DMS79 treated with DMSO at 0.1 percent for 48 hours (cell line): ENCODE data around the gene ZNF506.
"Not testable (repeated sequence)": the region's sequence is repeated elsewhere in the genome, so short reads cannot be mapped to it uniquely, and the experiment has no call there.

Experiments used
- DNase-seq: peaks from one replicate; lab custom pipeline; 2025; lab: John Stamatoyannopoulos, UW

ZNF506 gene

DNA sequence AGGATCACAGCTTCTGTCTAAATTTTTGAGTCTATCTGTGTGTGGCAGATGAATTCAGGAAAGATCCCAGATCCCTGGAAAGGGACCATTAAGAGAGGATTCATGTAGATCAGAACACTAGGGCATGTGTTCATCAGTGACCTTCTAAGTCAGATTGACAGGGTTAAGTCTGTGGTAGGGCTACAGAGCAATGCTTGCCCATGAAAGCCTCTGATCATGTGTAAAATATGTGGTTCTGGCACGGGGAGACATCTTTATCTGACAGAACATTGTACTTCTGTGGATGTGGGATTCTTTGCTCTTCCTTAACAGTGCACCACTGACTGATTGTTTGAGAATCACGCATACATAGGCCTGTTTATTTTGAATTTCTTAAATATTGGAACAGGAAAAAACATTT is 42.9 kb downstream of the ZNF506 start:
- DNase-seq = no peak

DNA sequence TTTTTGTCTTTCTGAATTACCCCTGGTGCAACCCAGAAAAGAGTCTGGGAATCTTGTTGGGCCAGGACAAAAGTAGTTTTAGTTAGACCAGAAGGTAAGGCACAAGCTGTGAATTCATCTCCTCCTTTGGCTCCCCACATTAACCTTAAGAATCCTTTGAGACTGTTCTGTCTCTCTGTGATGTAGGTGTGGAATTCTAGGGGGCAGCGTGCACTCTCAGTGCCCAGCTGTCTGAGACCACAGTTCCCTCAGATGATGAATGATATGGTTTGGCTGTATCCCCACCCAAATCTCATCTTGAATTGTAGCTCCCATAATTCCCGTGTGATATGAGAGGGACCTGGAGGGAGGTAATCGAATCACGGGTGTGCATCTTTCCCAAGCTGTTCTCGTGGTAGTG is 43.9 kb downstream of the ZNF506 start:
- no peak for DNase-seq

DNA sequence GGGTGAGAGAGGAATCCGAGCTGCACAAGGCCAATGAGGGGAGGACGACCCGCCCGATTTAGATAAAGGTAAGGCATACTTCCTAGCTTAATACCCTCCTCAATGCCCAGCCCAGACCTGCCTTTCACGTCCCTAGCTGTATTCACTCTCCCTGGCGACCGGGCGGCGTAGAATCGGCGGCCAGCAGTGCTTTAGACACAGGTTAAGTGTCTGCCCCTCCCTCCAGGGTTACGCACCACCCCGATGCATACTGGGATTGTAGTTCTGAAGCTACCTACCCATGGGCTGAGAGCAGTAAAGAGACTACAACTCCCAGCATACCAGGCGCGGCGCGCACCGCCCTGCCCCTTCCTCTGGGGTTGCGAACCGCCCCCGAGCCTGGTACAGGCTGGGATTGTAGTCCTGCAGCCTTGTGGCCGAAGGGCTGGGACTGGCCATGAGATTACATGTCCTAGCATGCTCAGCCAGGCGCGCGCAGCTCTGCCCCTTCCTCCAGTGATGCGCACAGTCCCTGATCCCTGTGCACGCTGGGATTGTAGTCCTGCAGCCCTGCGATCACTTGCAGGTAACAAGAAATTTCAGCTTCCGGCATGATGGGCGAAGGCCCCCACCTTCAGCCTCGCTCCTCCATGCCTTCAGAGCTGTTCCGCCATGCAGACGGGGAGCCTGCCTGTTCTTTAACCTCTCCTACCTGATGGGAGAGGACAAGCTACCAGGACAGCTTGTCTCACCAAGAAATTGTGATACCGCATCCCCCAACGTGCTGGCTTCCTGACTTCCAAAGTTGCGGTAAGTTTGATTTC is 45.1 kb downstream of the ZNF506 start:
- DNase-seq = peak; percentile 98

DNA sequence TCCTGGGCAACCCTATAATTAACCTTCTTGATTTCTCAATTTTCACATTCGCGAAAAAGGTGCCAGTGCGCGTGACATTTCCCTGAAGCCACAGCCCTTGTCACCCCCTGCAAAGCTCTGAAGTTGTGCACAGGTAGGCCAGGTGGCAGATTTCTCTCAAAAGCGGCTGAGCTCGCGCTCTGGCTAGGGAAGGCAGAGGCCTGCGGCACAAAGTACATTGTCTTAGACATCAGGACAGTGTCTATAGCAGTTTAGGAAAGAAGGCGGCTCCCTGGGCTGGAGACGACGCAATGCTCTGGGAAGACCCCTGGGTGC is 45.7 kb downstream of the ZNF506 start:
- no peak for DNase-seq

DNA sequence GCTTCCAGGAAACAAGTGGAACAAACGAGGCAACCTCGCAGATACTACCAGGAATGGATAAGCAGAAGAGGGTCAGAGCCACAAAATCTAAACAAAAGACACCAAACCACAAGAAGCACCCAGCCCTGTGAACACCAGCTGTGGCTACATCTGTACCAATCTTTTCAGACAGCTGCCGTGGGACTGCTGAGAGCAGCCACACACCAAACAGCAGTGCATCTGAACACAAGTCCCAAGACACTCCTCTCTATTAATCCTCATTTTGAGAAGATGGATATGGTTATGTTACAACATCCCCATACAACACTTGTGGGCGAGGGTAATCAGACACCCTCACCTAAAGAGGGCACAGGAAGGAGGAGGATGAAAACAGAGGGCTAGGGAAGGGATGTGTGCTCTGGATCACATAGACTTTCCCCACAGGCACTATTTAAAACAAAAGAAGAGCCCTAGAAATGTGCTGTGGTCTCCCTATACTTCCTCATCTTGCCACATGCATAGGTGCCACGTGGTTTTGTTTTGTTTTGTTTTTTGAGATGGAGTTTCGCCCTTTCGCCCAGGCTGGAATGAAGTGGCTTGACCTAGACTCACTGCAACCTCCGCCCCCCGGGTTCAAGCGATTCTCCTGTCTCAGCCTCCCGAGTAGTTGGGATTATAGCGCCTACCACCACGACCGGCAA is 47.1 kb downstream of the ZNF506 start:
- DNase-seq = no peak

DNA sequence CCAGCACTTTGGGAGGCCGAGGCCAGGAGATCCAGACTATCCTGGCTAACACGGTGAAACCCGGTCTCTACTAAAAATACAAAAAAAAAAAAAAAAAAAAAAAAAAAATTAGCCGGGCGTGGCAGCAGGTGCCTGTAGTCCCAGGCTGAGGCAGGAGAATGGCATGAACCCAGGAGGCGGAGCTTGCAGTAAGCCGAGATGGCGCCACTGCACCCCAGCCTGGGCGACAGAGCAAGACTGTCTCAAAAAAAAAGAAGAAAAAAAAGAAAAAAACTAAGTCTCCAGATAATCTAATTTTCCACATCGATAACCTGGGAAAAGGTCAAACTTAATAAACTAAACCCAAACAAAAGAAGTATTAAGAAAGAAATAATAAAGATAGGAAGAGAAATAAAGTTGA is 49.6 kb downstream of the ZNF506 start:
- DNase-seq = not testable (repeated sequence)

DNA sequence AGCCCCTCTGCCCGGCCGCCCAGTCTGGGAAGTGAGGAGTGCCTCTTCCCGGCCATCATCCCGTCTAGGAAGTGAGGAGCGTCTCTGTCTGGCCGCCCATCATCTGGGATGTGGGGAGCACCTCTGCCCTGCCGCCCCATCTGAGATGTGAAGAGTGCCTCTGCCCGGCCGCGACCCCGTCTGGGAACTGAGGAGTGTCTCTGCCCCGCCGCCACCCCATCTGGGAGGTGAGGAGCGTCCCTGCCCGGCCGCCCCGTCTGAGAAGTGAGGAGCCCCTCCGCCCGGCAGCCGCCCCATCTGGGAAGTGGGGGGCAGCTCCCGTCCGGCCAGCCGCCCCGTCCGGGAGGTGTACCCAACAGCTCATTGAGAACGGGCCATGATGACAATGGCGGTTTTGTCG is 51.6 kb downstream of the ZNF506 start:
- DNase-seq = not testable (repeated sequence)

DNA sequence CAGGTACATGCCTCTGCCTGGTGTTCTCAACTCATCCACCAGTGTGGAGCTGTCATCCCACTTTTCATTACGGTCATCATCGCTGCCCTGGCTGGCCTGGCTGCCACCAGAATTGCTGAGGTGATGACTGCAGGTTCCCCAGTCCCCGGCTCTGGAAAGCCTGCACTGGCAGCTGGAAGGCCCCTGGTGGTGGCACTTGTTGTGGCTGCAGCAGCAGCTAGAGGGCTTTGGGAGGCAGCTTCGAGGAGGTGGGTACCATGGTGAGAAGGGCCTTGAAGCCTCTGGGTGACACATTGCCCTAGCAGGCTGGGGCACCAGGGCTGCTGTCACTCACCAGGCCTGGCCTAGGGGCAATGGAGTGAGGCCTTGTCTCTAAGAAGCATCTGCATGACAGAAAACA is 63.4 kb downstream of the ZNF506 start:
- no peak for DNase-seq

DNA sequence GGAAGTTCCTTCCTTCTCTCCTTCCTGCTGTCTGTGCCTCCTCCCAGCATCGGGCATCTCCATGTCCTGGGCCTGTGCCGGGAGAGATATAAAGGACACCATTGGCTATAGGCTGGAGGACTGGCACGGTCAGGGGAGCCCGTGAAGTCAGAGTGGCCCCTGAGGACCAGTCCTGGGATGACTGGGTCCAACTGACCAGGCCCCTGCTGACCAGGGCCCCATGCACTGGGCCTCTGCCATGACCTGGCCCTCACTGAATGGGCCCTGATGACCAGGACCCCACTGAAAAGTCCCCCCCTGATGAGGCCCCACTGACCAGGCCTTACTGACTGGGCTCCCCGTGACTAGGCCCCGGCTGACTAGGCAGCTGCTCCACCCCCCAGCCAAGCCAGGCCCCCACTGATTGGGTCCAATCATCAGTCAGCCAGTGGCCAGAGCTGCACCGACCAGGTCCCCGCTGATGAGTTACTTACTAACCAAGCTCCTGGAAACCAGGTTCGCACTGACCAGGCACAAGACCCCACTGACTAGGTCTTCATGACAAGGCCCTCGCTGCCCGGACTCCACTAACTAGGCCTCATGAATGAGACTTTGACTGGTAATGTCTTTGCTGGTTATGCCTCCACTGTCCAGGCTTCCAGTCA is 68.7 kb downstream of the ZNF506 start:
- no peak for DNase-seq

DNA sequence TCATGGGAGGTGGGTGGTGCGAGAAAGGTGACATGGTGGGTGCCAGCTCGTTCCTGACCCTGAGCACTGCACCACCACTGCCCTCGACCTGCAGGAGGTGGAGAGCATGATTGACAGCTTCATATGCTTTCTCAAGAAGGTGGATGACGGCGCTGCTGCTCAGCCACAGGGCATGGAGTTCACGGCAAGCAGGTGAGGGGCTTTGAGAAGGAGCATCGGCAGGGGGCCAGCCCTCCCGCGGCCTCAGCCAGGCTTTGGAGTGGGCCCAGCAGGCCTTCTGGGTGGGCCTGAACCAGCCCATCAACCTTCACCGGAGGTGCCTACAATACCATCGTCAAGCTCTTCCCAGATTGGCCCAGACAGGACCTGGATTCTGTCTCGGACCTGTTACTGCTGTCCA is 69.7 kb downstream of the ZNF506 start:
- DNase-seq = no peak

DNA sequence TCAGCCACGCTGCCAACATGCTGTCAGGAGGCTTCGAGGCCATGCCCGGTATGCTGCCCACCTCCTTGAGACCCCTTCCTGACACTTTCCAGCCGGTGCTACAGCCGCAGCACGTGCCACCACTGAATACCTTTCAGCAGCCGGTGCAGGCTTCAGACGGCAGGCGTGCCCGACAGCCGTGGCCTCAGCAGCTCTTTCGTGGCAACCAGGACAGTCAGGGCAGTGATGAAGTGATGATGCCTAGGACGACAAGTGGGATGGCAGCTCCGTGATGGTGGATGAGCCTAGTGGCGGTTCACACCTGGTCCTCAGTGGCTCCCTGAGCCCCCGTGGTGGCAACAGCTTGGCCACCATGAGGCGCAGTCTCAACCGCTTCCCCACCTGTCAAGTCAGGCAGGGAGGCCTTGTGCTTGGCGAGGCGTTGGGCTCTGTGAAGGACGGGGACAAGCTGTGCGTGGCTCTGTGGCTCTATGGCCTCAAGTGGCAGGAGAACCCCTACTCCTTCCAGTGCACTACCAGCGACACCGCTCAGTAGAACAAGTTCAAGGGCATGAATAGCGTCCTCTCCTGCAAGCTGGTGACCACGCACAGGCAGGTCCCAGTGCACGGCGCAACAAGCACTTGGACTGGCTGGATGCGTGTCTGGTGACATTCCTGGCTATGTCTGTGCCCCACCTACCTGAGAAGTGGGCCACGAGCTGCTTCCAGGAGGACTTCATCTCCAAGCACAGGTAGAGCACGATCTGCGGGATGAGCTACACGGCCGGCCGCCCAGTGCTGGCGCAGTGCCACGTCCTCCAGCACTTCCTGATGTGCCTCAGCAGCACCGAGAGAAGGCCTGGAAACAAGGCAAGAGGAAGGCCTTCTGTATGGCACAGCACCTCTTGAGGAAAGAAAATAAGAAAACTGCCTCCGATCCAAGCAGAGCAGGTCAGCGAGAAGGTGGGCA is 70.4 kb downstream of the ZNF506 start:
- no peak for DNase-seq

DNA sequence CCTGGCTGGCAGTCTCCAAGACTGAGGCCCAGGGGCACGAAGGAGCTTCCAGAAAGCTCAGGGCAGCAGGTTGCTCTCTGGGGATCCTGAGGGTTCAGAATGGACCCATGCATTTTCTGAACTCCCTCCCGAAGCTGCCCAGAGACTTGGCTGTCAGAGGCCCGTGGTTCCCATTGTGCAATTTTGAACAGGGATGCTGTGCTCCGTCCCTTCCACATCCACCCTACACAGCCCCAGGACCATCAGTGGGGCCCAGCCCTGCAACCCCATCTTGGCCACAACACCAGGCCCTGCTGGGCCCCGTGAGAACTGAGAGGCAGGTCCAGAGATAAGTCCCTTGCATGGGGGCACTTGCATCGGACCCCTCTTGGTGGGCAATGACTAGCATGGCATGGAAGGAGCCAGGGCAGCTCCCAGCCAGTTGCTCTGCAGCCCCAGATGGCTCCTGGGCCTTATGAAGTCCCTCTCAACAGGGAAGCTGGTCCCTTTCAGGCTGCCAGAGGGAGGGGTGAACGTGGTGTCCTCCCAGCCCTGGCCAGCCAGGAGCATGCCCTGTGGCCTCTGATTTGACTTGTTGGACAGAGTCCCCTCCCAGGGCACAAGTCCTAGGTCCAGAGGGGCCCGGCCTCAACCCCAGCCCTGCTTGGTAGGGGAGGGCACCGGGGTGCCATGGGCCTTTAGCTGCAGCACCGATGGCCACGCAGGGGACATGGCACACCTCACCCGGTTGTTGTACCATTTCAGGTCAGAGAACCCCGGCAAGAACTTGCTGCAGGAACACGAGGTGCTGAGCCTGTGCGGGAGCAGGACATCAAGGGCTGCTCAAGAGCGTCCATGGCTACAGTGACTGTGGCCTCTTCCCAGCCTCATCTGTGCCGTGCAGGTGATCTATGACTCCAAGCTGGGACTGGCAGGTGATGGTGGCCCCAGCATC is 71.4 kb downstream of the ZNF506 start:
- no peak for DNase-seq

DNA sequence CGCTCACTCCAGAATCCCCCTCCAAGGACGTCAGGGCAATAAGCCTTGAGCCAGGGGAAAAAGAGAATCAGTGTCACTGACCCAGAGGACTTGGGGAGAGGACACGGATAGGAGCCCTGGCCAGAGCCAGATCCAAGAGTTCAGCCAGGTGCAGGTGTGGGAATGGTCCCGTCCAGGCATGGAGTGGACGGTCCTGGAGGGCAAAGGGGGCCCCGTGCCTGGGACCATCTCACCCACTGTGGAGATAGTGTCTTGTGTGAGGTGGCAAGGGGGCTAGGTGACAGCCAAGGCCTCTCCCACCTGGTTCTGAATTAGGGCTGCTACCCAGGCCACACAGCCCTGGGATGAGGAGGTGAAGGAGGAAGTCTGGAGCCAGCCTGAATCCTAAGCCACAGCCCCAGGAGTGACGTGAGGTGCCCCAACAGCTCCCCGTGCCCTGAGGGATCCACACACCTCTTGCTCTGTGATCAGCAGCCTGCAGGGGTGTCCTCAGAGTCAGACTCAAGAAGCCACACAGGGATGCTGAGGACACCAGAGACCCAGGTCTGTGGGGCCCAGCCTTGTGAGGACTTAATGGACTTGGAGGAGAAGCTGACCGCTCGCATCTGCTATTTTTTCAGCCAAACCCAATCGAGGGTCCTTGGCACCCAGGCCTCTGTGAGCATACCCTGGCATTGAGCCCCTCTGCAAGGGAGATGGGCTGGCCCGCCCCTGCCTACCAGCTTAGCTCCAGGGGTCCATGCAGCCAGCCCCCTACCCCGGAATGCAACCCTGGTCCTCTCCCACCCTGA is 72.2 kb downstream of the ZNF506 start:
- DNase-seq = no peak

DNA sequence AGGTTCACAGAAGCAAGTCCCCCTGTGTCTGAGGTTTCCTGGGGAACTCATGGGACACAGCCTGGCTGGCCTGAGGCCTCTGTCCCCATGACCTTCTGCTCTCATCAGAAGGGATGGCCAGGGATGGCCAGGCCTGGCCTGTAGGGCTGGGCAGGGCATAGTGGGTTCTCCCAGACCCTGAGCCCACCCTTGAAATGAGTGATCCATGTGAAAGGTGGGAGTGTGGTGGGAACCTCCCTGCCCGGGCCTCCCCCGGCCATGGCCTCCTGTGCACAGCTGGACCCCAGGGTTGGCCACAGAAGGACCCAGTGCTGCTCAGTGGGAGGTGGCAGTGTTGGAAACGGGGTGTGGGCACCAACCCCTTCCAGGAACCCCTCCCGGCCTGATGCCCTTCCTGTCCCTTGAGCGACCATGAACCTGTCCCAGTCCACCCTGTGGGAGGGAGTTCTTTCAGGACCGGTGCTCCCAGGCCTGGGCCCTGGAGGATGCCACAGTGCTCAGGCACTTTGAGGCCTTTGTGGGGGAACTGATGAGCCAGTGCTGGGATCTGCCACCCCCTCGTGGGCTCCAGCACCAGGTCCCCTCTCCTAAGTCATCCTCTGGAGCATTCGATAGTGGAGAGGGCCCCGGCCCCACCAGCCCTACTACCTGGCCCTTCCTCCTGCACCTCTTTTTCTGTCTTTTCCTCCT is 73.2 kb downstream of the ZNF506 start:
- DNase-seq = no peak

DNA sequence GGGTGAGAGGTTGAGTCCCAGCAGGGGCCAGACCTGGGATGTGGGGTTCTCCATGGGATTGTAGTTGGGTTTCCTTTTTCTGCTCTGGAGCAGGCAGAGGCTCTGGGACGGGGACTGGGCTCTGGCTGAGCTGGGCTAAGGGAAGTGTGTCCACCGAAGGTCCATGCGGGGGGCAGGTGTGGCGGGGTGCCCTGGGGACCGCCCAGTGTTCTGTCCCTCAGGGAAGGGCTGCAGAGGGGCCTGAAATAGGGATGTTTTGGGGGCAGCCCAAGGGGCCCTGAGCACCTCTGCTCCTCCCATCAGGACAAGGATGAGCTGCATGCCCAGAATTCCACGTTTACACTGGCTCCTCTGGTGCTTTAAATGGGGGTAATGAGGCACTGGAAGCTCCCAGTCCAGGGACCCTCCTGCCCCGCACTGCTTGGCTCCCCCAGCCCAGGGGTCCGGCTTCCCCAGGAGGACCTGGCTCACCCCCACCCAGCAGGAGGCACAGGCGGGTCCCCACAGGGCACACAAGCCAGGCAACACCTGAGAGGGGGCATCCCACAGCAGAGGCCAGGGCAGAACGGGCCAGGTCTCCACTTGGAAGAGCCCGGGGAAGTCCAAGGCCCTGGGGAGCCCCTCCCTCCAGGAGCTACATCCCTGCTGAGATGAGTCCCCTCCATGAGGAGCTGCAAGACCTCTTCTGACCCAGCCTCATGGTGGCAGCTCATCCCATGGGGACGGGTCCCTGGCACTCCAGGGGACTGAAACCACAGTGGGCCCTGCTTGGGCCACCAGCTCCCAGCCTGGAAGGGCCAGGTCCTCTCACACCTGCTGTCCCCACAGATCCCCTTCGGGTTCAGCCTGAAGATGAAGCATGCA is 74.0 kb downstream of the ZNF506 start:
- no peak for DNase-seq

DNA sequence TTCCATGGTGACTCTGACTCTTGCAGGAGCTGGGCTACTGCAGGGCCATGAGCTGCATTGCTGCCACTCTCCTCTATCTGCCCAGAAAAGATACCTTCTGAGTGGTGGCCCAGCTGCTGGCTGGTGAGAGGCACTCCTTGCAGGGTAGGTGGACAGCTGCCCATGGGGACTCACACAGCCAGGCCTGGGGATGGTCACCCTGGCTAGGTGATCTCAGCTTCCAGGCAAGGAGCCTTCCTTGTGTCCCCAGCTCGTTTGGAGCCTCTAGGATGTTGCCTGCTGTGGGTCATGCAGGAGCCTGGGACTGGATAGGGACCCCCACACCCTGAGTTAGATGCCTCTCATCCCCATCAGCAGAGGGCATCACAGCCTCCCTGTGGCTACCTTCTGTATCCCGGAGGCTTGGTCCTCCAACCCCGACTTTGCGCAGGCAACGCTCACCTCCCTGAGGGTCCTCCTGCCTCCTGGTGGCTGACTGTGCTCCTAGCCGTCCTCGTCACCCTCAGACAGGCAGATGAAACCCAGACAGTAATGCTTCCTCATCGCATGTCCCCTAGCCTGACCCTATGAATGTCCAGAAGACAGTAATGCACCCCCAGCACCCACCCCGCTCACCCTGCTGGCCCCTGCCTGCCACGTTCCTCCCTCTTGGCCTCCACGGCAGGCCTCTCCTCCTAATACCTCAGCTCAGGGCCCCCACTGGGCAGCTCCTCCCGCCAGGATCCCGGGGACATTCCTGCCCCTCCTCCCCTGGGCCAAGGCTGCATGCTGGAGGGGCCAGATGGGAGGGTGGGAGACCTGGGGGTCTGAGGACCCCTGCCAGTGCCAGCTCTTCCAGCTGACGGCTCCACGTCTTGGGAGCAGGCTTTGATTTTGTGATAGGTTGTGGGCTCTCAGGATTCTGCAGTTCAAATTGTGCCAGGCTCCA is 75.0 kb downstream of the ZNF506 start:
- no peak for DNase-seq

DNA sequence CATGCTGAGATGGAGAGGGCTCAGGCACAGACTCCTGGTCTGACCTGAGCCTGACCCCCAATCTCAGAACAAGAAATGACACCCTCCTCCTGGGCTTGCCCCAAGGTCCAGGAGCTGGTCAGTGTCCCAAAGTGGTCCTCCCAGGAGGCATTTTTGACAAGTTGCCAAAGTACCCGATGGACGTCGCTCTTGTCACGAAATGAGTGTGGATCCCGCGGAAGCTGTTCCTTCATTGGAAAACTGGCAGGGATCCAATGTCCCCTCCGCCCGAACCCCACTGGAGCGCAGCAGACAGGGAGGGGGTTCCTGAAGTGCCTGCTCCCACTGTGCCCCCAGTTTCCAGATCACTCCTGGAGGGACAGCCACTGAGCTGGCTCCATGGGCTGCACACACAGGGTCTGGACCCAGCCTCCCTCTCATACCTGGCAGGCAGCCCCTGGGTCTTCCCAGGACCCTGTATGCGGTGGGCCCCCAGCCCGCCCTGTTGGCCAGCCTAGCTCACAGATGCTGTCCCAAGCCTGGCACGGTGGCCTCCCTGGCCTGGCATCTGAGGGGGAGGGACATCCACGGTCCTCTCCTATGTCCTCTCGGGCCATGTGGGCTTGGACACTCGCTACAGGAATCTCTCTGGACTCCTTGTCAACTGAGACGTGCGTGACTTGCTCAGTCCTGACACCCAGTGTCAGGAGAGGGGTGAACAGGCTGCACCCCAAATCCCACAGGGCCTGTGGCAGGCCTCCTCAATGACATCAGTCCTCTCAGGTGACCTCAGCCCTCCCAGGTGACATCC is 75.9 kb downstream of the ZNF506 start:
- DNase-seq = no peak
